Ovary (tissue), 3 donors: ENCODE measurements around the gene CD79A.

Experiments
- EP300 ChIP-seq: sonication (generic); formaldehyde crosslinking; IDR thresholded peaks from one replicate; pipeline ENCODE4 v1.6.1; 2017; ENCODE audit warnings: antibody characterized with exemption
- TF ChIP-seq, protein P1 (sequence below), 3 donors: fragments of 450-650 bp in 2 of 3; fragments of 200-600 bp in 1 of 3; IDR thresholded peaks; one replicate each; pipeline versions ENCODE4 v1.5.1 to v1.8.0; 2016 to 2022; ENCODE audit warnings: antibody characterized with exemption in 3 of 3, mild to moderate bottlenecking in 1 of 3
- donor health status: DM: no; HTN: no; CAD: no.

DNA sequence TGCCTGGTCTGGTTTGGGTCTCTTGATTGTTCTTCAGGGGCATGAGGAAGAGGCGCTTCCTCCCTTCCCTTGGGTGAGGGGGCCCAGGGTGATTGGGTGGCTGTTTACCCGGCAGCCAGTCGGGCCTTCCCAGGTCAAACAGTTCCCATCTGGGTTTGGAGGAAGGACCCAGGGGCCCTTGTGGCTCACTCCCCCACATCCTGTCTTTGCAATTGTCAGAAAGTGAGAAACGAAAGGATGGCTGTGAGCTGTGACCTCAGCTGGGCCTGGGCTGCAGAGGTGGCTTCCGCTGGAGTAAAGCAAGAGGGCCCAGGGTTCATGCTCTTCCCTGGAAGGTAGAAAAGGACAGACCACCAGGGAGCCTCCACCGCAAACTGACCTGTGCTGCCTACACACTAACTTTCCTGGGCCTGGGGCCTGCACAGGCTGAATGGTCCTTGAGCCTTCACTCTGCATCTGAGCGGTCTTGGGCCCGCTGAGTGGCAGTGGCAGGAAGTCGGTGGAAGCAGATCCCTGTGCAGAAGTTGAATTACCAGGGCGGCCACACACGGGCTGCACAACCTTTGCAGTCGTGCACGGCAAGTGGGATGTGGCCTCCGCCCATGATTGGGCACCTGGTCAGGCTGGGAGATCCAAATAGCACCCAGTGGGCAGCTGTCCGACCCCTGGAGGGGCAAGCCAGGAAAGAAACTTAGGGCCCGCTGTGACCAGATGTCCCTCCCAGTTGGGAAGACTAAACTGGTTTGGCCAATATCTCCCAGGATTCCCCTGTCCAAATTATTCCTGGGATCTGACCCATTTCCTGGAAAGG, 5.3 kb upstream of the CD79A start:
- TF ChIP-seq, protein P1, sequence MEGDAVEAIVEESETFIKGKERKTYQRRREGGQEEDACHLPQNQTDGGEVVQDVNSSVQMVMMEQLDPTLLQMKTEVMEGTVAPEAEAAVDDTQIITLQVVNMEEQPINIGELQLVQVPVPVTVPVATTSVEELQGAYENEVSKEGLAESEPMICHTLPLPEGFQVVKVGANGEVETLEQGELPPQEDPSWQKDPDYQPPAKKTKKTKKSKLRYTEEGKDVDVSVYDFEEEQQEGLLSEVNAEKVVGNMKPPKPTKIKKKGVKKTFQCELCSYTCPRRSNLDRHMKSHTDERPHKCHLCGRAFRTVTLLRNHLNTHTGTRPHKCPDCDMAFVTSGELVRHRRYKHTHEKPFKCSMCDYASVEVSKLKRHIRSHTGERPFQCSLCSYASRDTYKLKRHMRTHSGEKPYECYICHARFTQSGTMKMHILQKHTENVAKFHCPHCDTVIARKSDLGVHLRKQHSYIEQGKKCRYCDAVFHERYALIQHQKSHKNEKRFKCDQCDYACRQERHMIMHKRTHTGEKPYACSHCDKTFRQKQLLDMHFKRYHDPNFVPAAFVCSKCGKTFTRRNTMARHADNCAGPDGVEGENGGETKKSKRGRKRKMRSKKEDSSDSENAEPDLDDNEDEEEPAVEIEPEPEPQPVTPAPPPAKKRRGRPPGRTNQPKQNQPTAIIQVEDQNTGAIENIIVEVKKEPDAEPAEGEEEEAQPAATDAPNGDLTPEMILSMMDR (IDR thresholded peaks at IDR 0.05), result no peak
- TF ChIP-seq EP300, result no peak
